Measurements from ENCODE around the gene SCFD2.

DNA sequence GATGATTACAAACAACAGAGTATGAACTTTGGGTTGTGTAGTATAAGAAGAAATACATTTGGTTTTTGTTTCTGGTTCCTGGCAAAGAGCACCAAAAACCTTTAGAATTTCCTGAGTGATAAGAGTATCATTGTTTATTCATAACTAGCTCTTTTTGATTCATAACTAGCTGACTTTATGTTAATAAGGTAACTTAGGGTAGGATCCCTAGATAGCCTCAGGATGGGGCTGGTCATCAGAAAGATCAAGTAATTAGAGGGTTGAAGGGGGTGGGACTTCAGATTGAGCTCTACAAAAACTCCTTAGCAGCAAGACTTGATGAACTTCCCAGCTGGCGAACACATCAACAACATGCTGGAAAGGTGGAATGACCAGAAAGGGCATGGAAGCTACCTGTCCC, 166.5 kb downstream of the SCFD2 start:
- TF ChIP-seq, protein P1, sequence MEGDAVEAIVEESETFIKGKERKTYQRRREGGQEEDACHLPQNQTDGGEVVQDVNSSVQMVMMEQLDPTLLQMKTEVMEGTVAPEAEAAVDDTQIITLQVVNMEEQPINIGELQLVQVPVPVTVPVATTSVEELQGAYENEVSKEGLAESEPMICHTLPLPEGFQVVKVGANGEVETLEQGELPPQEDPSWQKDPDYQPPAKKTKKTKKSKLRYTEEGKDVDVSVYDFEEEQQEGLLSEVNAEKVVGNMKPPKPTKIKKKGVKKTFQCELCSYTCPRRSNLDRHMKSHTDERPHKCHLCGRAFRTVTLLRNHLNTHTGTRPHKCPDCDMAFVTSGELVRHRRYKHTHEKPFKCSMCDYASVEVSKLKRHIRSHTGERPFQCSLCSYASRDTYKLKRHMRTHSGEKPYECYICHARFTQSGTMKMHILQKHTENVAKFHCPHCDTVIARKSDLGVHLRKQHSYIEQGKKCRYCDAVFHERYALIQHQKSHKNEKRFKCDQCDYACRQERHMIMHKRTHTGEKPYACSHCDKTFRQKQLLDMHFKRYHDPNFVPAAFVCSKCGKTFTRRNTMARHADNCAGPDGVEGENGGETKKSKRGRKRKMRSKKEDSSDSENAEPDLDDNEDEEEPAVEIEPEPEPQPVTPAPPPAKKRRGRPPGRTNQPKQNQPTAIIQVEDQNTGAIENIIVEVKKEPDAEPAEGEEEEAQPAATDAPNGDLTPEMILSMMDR (IDR thresholded peaks at IDR 0.05), result no peak
- no peak for TF ChIP-seq POLR2A (IDR thresholded peaks at IDR 0.05)

Measured in ovary (tissue), 3 donors.